ENCODE results near the gene ADD2. TPM values are rescaled to one million over a fixed set of nuclear protein-coding genes. Genes with fewer than 3 reads are reported as not detected.

ADD2 gene
- total RNA-seq, 1 experiment from 2014 or later: 3.5 TPM

DNA sequence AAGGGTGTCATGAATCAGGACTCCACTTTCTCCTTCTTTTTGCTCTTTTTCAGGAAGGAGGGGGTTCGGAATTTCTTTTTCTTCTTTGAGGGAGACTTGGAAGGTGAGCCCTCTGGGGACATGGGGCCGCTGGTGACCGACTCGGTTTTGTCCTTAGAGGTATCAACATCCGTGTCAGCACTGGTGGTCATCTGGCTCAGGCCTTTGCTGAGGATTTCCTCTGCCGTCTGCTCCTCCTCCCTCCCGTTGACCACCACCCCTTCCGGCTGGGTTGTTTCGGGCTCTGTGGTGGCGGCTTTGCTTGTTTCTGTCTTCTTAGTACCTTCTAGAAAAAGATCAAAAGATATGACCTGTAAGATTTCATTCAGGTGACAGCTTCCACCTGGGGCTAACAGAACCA is 104.6 kb downstream of the ADD2 start:
- no peaks in the 10 kb centered on the region for H3K79me2 ChIP-seq (ENCODE audit: low read depth)
- H3K4me2 ChIP-seq: no peak overlapping the region
- no peaks in the 10 kb centered on the region for H3F3A ChIP-seq (ENCODE audit: insufficient read depth, low read depth)
- ChIA-PET POLR2A (ENCODE audit: unreplicated experiment) (no interaction called here), CTCF (no interaction called here)
- H3K4me1 ChIP-seq (replicated peaks; ENCODE audit: insufficient read depth): no peaks in the 10 kb centered on the region
- no peaks in the 10 kb centered on the region for H3K36me3 ChIP-seq (ENCODE audit: low read depth)
- peaks cover 62% of the 10 kb centered on the region for H3K27me3 ChIP-seq (ENCODE audit: insufficient read depth, low read depth)
- no peaks in the 10 kb centered on the region for H3K9me3 ChIP-seq (ENCODE audit: insufficient read depth, low read depth)
- no peak overlapping the region for H2AFZ ChIP-seq
- H4K20me1 ChIP-seq (ENCODE audit: insufficient read depth): no peaks in the 10 kb centered on the region
- H3K27ac ChIP-seq: no peak overlapping the region
- no peak overlapping the region for H3K4me3 ChIP-seq
- BruUV-seq (replicated peaks): no TSS peak
- TF ChIP-seq EZH2 (IDR thresholded peaks at IDR 0.05; ENCODE audit: low read depth): no peak
- TF ChIP-seq CTCF (conservative IDR thresholded peaks at IDR 0.05): no peak
- no peak for DNase-seq
- intact Hi-C loops (cut with micrococcal nuclease; ENCODE audit: unreplicated experiment): no loop called here
- H3K9me2 ChIP-seq (ENCODE audit: insufficient read depth): no peaks in the 10 kb centered on the region

DNA sequence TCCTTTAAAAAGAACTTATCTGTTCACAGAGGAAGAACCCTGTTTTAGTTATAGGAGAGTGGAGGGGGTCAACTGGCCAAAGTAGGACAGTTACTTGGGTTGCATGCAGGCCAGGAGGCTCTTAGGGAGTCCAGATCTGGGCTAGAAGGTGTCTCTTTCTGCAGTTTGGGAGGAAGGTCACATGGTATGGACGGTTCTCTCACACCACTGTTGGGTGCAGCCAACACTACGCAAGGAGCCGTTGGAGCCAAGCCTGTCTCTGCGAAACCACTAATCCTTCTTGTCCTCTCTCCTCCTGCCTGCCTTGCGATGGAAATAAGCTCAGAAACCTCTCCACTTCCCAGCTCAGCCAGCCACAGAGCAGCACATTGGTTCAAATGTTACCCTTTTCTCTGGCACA is 108.4 kb downstream of the ADD2 start:
- TF ChIP-seq CTCF (conservative IDR thresholded peaks at IDR 0.05) (no peak), EZH2 (IDR thresholded peaks at IDR 0.05; ENCODE audit: low read depth) (no peak)
- H3K4me3 ChIP-seq: no peak overlapping the region
- no peaks in the 10 kb centered on the region for H3K9me2 ChIP-seq (ENCODE audit: insufficient read depth)
- no peaks in the 10 kb centered on the region for H4K20me1 ChIP-seq (ENCODE audit: insufficient read depth)
- CTCF ChIA-PET: no interaction called here
- no peak for DNase-seq
- no peak overlapping the region for H3K27ac ChIP-seq
- intact Hi-C loops (cut with micrococcal nuclease; ENCODE audit: unreplicated experiment): loop anchor here (5.0 to 10.0 kb wide), 3 partner anchors 203 to 855 kb away; partner anchors contain the start of gene ANKRD53
- H3F3A ChIP-seq (ENCODE audit: insufficient read depth, low read depth): no peaks in the 10 kb centered on the region
- H3K4me1 ChIP-seq (replicated peaks; ENCODE audit: insufficient read depth): no peaks in the 10 kb centered on the region
- H3K36me3 ChIP-seq (ENCODE audit: low read depth): no peaks in the 10 kb centered on the region
- no TSS peak for BruUV-seq (replicated peaks)
- H3K9me3 ChIP-seq (ENCODE audit: insufficient read depth, low read depth): no peaks in the 10 kb centered on the region
- peaks cover 69% of the 10 kb centered on the region for H3K27me3 ChIP-seq (ENCODE audit: insufficient read depth, low read depth)
- H3K79me2 ChIP-seq (ENCODE audit: low read depth): no peaks in the 10 kb centered on the region
- H2AFZ ChIP-seq: no peak overlapping the region
- POLR2A ChIA-PET (ENCODE audit: unreplicated experiment): no interaction called here
- no peak overlapping the region for H3K4me2 ChIP-seq

DNA sequence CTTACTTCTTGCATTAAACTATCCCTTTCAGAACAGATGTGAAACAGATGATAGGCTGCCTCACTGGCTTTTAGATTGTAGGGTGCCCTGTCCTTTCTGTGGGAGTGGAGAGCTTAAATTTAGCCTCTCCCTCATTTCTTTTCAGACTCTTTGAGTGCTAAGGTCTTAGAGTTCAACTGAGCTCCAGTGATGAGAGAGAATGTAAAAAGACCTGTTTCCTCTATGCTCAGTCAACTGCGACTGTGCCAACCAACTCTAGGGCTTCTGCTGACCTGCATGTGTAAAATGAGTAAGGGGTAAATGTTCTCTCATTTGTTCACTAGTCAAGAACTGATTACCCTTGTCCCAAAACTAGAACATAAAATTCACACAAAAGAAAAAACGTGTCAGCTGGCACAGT is 109.5 kb downstream of the ADD2 start:
- Histone ChIP-seq H3K9me2 (ENCODE audit: insufficient read depth) (no peaks in the 10 kb centered on the region), H3K27me3 (ENCODE audit: insufficient read depth, low read depth) (peaks cover 63% of the 10 kb centered on the region), H3K36me3 (ENCODE audit: low read depth) (no peaks in the 10 kb centered on the region), H3K4me1 (replicated peaks; ENCODE audit: insufficient read depth) (no peaks in the 10 kb centered on the region), H3K4me3 (no peak overlapping the region), H3K4me2 (no peak overlapping the region), H3F3A (ENCODE audit: insufficient read depth, low read depth) (no peaks in the 10 kb centered on the region), H3K9me3 (ENCODE audit: insufficient read depth, low read depth) (no peaks in the 10 kb centered on the region), H3K27ac (no peak overlapping the region), H3K79me2 (ENCODE audit: low read depth) (no peaks in the 10 kb centered on the region), H4K20me1 (ENCODE audit: insufficient read depth) (no peaks in the 10 kb centered on the region), H2AFZ (no peak overlapping the region)
- no TSS peak for BruUV-seq (replicated peaks)
- POLR2A ChIA-PET (ENCODE audit: unreplicated experiment): no interaction called here
- TF ChIP-seq EZH2 (IDR thresholded peaks at IDR 0.05; ENCODE audit: low read depth): no peak
- TF ChIP-seq CTCF (conservative IDR thresholded peaks at IDR 0.05): no peak
- intact Hi-C loops (cut with micrococcal nuclease; ENCODE audit: unreplicated experiment): loop anchor here (5.0 to 10.0 kb wide), 3 partner anchors 204 to 856 kb away; partner anchors contain the start of gene ANKRD53
- no peak for DNase-seq
- CTCF ChIA-PET: interaction anchor here (0.6 to 0.7 kb wide), 2 partner anchors 28 to 328 kb away, joined by 3 to 9 read pairs; no protein-coding TSS in a partner anchor

All from PC-9 (cell line).